OCI-M1 (cell line): ENCODE data around the gene SEMA4D.

Source experiments
- DNase-seq: peaks from one replicate; lab custom pipeline; 2025; lab: John Stamatoyannopoulos, UW

Gene SEMA4D

GRCh38 chr9:89502038-89502601 lies 4.2 kb upstream of the SEMA4D start:
- DNase-seq, result peak; percentile 65

DNA sequence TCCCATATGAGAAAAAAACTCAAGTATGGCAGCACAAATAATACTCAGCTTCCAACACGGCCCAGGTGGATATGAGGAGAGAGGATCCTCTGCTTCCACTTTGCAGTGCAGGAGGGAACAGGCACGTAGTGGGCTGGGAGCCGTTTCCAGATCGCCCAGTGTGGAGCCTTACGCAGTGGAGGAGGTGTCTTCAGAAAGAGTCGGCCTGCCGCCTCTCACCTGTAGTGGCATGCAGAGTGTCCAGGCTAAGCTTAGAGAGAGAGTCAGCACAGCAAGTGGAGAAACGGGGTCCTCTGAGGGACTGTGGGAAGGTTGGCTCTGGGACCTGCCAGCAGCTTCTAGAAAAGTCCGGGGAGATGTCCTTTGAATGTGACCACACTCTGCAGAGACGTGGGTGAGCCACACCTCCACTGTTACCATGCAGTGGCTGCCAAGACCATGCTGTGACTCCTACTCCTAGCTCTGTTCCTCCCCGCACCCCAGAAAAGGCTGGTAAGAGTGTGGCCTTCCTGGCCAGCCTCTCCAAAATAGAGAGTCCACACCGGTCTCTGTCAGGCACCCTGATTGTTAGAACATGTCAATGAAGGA lies 3.5 kb upstream of the SEMA4D start:
- no peak for DNase-seq

- no peak for DNase-seq
These were observed 2.1 kb upstream of the SEMA4D start for GRCh38 chr9:89500008-89500407.

GRCh38 chr9:89498852-89499480 lies 1.1 kb upstream of the SEMA4D start:
- DNase-seq, result peak; percentile 73

GRCh38 chr9:89497257-89497963 lies 503 bp downstream of the SEMA4D start:
- DNase-seq, result no peak

DNA sequence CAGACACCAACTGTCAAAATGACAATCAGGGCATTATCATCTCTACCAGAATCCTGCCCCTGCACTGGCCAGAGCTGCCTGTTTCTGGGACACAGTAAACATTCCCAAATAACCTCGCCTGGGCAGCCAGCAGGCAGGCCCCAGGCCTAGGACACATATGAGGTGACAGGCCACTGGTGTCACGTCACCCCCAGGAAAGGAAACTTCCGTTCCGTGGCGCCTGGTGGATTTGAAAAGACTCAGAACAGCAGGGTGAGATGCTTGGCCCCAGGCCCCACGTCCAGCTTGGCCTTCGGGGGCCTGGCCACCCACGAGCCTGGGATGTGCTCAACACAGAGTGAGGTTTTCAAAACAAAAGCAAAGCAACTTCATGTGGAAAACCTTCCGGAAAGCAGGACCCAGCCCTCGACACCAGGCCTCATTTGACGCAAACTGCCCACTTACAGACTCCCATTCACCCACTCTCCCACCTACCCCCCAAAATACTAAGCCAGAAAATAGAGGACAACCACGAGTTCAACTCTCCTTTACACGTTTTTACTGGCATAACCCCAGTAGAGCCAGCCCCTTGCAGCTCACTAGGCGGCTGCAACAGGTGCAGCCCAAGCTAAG lies 1.2 kb downstream of the SEMA4D start:
- DNase-seq, result no peak

GRCh38 chr9:89495824-89496560 lies 1.9 kb downstream of the SEMA4D start:
- DNase-seq, result no peak

GRCh38 chr9:89494199-89494598 lies 3.7 kb downstream of the SEMA4D start:
- no peak for DNase-seq

GRCh38 chr9:89493671-89494070 lies 4.2 kb downstream of the SEMA4D start:
- DNase-seq, result no peak

GRCh38 chr9:89493181-89493580 lies 4.7 kb downstream of the SEMA4D start:
- DNase-seq, result no peak

DNA sequence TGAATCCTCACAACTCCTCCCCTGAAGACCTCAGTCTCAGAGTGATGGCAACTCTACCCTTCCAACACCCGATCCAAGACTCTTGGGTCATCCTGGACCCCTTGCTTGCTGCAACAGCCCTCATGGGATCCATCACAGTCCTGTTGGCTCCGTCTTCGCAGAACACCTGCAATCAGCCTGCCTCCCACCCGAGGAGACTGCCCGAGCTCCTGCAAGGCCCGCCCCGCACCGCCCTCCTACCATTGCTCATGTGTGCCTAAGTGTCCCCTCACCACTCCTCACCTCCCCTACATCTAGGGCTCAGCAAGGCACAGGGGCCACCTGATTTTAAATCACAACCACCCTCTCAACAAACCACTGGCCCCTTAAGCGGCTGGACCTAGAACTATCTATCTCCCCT lies 5.3 kb downstream of the SEMA4D start:
- DNase-seq, result no peak

DNA sequence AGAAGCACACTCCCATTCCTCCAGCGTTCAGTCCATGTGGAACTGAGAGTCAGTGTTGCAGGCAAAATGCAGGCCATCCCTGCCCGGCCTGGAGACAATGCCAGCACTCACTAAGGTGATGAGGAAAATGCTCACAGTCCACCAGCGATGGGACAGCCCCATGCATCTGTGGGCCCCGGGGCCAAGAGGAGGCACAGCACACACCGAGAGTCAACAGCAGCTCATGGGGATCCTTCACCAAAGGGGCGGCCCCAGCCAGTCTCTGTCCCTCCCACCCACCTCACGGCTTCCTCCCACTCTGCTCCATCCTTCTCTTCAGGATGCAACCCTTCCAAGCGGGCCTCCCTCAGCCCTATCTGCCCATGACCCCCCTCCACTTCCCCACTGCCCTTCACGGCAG lies 6.2 kb downstream of the SEMA4D start:
- DNase-seq, result no peak

DNA sequence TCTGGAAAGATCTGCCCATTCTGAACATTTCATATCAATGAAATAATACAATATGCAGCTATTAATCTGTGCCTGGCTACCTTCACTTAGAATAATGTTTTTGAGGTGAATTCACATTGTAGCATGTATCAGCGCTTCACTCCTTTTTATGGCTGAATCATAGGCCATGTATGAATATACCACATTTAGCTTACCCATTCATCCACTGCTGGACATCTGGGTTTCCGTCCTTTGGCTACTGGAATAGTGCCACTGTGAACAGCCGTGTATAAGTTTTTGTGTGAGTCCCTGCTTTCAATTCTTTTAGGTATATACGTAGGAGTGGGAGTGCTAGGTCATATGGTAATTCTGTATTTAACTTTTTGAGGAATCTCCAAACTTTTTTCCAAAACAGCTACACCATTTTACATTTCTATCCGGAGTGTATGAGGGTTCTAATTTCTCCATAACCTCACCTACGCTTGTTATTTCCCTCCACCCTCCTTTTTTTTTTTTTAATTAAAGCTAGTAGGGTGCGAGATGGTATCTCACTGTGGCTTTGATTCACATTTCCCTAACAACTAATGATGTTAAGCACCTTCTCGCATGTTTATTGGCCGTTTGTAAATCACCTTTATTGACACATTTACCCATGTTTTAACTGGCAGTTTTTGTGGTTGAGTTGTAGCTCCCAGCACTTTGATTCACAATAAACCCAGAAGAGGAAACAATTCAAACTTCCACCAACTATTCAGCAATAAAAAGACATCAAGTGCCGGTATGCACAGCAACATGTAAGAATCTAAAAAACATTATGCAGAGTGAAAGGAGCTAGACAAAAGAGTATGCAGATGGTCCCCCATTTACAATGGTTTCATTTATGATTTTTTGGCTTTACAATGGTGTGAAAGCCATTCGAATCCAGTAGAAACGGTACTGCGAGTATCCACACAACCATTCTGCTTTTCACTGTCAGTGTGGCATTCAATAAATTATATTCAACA lies 8.1 kb downstream of the SEMA4D start:
- no peak for DNase-seq

- no peak for DNase-seq
These were observed 9.0 kb downstream of the SEMA4D start for GRCh38 chr9:89488936-89489335.

DNA sequence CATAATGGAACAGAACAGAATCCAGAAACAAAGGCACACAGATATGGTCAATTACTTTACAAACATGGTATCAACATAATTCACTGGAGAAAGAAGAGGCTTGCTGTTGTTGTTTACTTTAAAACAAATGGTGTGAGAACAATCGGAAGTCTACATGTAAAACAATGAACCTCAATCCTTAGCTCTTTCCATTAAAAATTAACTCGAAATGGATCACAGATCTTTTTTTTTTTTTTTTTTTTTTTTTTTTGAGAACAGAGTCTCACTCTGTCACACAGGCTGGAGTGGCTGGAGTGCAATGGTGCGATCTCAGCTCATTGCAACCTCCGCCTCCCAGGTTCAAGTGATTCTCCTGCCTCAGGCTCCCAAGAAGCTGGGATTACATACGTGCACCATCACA lies 9.8 kb downstream of the SEMA4D start:
- DNase-seq, result no peak

- no peak for DNase-seq
These were observed 11.2 kb downstream of the SEMA4D start for GRCh38 chr9:89486681-89487080.

DNA sequence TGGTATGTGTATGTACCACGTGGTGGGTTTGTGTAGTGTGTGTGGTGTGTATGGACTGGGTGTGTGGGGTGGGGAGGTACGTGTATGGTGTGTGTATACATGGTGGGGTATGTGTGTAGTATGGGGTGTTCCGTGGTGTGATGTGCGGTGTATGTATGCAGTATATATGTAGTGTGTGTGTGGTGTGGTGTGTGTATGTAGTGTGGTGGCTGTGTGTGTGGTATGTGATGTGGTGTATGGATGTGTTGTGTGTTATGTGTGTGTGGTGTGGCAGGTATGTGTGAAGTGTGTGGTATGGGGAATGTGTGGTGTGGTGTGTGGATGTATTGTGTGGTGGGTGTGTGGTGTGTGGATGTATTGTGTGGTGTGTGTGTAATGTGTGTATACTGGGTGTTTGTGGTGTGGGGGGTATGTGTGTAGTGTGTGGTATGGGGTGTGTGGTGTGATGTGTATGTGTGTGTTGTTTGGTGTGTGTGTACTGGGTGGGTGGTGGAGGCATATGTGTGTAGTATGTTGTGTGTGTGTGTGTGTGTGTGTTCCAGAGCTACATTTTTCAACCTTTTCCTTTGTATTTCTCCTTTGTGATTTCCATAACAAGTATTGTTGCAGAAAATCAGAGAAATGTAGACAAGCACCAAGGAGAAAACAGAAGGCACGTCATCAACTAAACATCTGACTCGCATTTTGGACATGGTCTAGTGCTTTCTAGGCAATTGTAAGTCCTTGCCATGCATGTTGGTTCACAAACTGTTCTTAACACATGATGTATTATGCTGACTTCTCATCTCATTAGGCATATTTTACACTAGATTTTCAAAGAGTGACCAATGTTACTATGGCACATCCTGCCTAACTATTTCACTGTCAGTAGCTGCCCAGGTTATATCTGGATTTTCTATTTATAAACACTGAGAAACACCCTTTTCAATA lies 13.2 kb downstream of the SEMA4D start:
- DNase-seq, result peak; percentile 9

DNA sequence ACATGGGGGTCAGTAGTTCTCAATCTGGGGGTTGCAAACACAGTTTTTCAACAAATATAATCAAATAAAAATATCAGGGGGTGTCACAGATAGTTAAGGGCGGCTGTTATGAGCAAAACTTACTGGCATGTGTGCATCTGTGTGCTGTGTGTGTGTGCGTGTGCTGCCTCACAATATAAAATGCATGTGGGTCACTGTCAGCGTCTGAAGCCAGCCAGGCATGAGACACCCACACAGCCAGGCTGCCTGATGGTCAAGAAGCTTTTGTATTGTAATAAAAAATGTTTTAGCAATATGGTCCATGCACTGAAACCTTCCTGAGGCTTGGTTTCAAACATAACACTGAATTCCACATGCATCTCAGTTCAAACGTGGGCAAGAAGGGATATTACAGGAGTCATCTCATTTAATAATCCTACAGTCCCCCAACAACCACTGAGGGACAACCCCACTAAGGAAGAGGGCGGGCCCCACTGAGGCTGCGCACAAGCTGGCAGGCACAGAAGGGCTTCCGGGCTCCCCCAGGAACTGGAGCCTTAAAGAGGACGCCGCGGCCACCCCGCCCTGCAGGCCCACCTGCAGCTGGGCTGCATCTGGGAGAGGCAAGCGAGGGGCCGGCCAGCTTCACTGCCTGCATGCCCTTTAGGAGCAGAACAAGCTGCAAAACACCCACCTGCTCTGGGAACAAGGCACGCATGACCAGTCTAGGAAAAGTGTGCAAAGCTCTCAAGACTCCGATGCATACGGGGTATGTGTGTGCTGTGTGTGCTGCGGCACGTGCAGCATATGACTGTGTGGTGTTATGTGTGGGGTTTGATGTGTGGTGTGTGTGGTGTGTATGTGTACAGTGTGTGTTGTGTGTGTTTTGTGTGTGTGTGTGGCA lies 14.1 kb downstream of the SEMA4D start:
- peak; percentile 36 for DNase-seq

GRCh38 chr9:89482901-89483361 lies 15.0 kb downstream of the SEMA4D start:
- DNase-seq, result no peak
